Neural progenitor cell (in vitro differentiated cells): ENCODE measurements around the gene LIMK2. TPM values are rescaled to one million over a fixed set of nuclear protein-coding genes. Genes with fewer than 3 reads are reported as not detected.

ENCODE experiments used
- DNase-seq: peaks from one replicate; pipeline ENCODE4 v3.0.0-alpha.2; 2016; ENCODE audit warnings: low spot score
- H2AFZ ChIP-seq: fragments of 200-600 bp; sonication (generic); replicated peaks from 2 replicates; pipeline ENCODE4 v1.6.1; 2016; ENCODE audit warnings: antibody characterized with exemption
- H3F3A ChIP-seq: fragments of 200-600 bp; sonication (generic); 2 replicates; pipeline ENCODE4 v1.6.1; 2016; ENCODE audit warnings: antibody characterized with exemption, low read depth
- H3K27ac ChIP-seq: fragments of 200-600 bp; sonication (generic); 2 replicates; pipeline ENCODE4 v1.5.1; 2016; ENCODE audit warnings: mild to moderate bottlenecking
- H3K27me3 ChIP-seq: fragments of 200-600 bp; sonication (generic); 2 replicates; pipeline ENCODE4 v1.6.1; 2016; ENCODE audit warnings: mild to moderate bottlenecking, moderate library complexity
- H3K36me3 ChIP-seq: fragments of 200-600 bp; sonication (generic); 2 replicates; pipeline ENCODE4 v1.5.1; 2016
- H3K4me1 ChIP-seq: fragments of 200-600 bp; sonication (generic); 2 replicates; pipeline ENCODE4 v1.6.1; 2016; ENCODE audit warnings: mixed run types
- H3K4me2 ChIP-seq: fragments of 200-600 bp; sonication (generic); 2 replicates; pipeline ENCODE4 v1.6.1; 2016
- H3K4me3 ChIP-seq: fragments of 200-600 bp; sonication (generic); 2 replicates; pipeline ENCODE4 v1.5.1; 2016
- H3K79me2 ChIP-seq: fragments of 200-600 bp; sonication (generic); 2 replicates; pipeline ENCODE4 v1.6.1; 2016; ENCODE audit warnings: low read depth
- H3K9ac ChIP-seq: fragments of 200-600 bp; sonication (generic); 2 replicates; pipeline ENCODE4 v1.6.1; 2016
- H3K9me3 ChIP-seq: fragments of 200-600 bp; sonication (generic); 2 replicates; pipeline ENCODE4 v1.5.1; 2016; ENCODE audit warnings: low read depth
- H4K20me1 ChIP-seq: fragments of 200-600 bp; sonication (generic); 2 replicates; pipeline ENCODE4 v1.6.1; 2016; ENCODE audit warnings: low read depth
- H3K27ac Mint-ChIP-seq: 3 replicates; pipeline ENCODE4 v1.8.0; 2021; ENCODE audit warnings: mixed read lengths
- H3K27me3 Mint-ChIP-seq: 2 replicates; pipeline ENCODE4 v1.8.0; 2022; ENCODE audit warnings: low read depth, mild to moderate bottlenecking, inconsistent platforms, moderate library complexity, mixed read lengths; ENCODE audit not compliant: insufficient read depth
- H3K36me3 Mint-ChIP-seq: 3 replicates; pipeline ENCODE4 v1.8.0; 2021; ENCODE audit warnings: mixed read lengths
- H3K4me1 Mint-ChIP-seq: 3 replicates; pipeline ENCODE4 v1.8.0; 2021; ENCODE audit warnings: mixed read lengths
- H3K4me3 Mint-ChIP-seq: 3 replicates; pipeline ENCODE4 v1.8.0; 2021; ENCODE audit warnings: mild to moderate bottlenecking, moderate library complexity, mixed read lengths
- H3K9me3 Mint-ChIP-seq: 3 replicates; pipeline ENCODE4 v1.8.0; 2020; ENCODE audit warnings: mixed read lengths
- CTCF ChIP-seq: fragments of 200-600 bp; sonication (generic); IDR thresholded peaks from 2 replicates; pipeline ENCODE4 v1.5.1; 2017; ENCODE audit warnings: antibody characterized with exemption, mild to moderate bottlenecking
- EZH2 ChIP-seq: fragments of 200-600 bp; sonication (generic); IDR thresholded peaks from 2 replicates; pipeline ENCODE4 v1.6.1; 2017; ENCODE audit warnings: antibody characterized with exemption, mild to moderate bottlenecking, moderate library complexity
- EZH2phosphoT487 ChIP-seq: fragments of 200-600 bp; sonication (generic); IDR thresholded peaks from 2 replicates; pipeline ENCODE4 v1.6.1; 2017; ENCODE audit warnings: antibody characterized with exemption
- total RNA-seq: library from RNA; depleted of rRNA; stranded (reverse); fragments of >200 nt; gene quantifications from 2 replicates; pipeline ENCODE4 v1.2.3, GENCODE V29; 2015; ENCODE audit warnings: low replicate concordance

Gene LIMK2
- total RNA-seq, 1 donor from 2014 or later = 28.1 TPM

GRCh38 chr22:31271026-31271425 is 58.9 kb downstream of the LIMK2 start:
- Histone ChIP-seq H3K9ac (no peak overlapping the region), H3K27me3 (no peaks in the 10 kb centered on the region), H4K20me1 (no peaks in the 10 kb centered on the region), H3K36me3 (no peaks in the 10 kb centered on the region), H3K27ac (no peak overlapping the region), H3K79me2 (no peaks in the 10 kb centered on the region), H3K4me1 (peaks cover 2% of the 10 kb centered on the region), H3K9me3 (no peaks in the 10 kb centered on the region), H3K4me3 (no peak overlapping the region), H3K4me2 (no peak overlapping the region), H2AFZ (no peak overlapping the region), H3F3A (peaks cover 9% of the 10 kb centered on the region)
- no peak overlapping the region for H3K27ac Mint-ChIP-seq
- TF ChIP-seq EZH2phosphoT487 = no peak
- TF ChIP-seq EZH2 = no peak
- TF ChIP-seq CTCF = no peak
- H3K9me3 Mint-ChIP-seq = no peaks in the 10 kb centered on the region
- no peak for DNase-seq
- no peak overlapping the region for H3K4me3 Mint-ChIP-seq
- peaks cover 3% of the 10 kb centered on the region for H3K27me3 Mint-ChIP-seq
- H3K4me1 Mint-ChIP-seq = peaks cover 3% of the 10 kb centered on the region
- peaks cover 7% of the 10 kb centered on the region for H3K36me3 Mint-ChIP-seq

DNA sequence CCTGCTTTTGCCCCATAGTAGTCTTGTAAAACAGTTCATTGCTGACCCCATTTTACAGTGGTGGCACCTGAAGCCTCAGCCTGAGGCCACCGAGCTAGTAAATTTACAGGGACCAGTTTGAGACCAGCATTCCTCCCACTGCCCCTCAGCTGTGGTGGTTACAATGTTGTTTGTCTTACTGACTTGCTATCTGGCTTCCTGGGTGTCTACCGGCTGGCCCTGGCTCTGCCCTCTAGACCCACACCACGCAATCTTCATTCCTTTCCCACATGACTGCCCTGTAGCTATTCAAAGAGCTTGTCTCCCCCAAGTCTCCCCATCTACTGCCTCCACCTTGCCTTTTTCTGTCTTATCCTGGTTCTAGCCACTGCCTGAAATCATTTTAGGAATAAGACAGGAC is 59.4 kb downstream of the LIMK2 start:
- H3K4me3 Mint-ChIP-seq = no peak overlapping the region
- Histone ChIP-seq H3K36me3 (no peaks in the 10 kb centered on the region), H3K27me3 (no peaks in the 10 kb centered on the region), H3K4me3 (no peak overlapping the region), H3K9me3 (no peaks in the 10 kb centered on the region), H3K9ac (no peak overlapping the region), H2AFZ (no peak overlapping the region), H3K4me1 (peaks cover 2% of the 10 kb centered on the region), H3F3A (peaks cover 9% of the 10 kb centered on the region), H4K20me1 (no peaks in the 10 kb centered on the region), H3K4me2 (no peak overlapping the region), H3K27ac (no peak overlapping the region), H3K79me2 (no peaks in the 10 kb centered on the region)
- H3K9me3 Mint-ChIP-seq = no peaks in the 10 kb centered on the region
- no peak for DNase-seq
- TF ChIP-seq EZH2phosphoT487 = no peak
- TF ChIP-seq EZH2 = no peak
- TF ChIP-seq CTCF = no peak
- H3K27ac Mint-ChIP-seq = no peak overlapping the region
- H3K36me3 Mint-ChIP-seq = peaks cover 7% of the 10 kb centered on the region
- peaks cover 3% of the 10 kb centered on the region for H3K27me3 Mint-ChIP-seq
- H3K4me1 Mint-ChIP-seq = peaks cover 3% of the 10 kb centered on the region

- H2AFZ ChIP-seq = no peak overlapping the region
- H3K4me2 ChIP-seq = no peak overlapping the region
- no peaks in the 10 kb centered on the region for H3K27me3 ChIP-seq
- H3K36me3 ChIP-seq = no peaks in the 10 kb centered on the region
- no peak overlapping the region for H3K4me3 ChIP-seq
- peaks cover 3% of the 10 kb centered on the region for H3K4me1 Mint-ChIP-seq
- H3K4me1 ChIP-seq = peaks cover 2% of the 10 kb centered on the region
- H3K79me2 ChIP-seq = no peaks in the 10 kb centered on the region
- peaks cover 9% of the 10 kb centered on the region for H3F3A ChIP-seq
- H3K27me3 Mint-ChIP-seq = peaks cover 3% of the 10 kb centered on the region
- H3K27ac Mint-ChIP-seq = peak overlapping the region; percentile 46
- H3K36me3 Mint-ChIP-seq = peaks cover 7% of the 10 kb centered on the region
- no peaks in the 10 kb centered on the region for H4K20me1 ChIP-seq
- H3K9me3 ChIP-seq = no peaks in the 10 kb centered on the region
- H3K27ac ChIP-seq = no peak overlapping the region
- H3K4me3 Mint-ChIP-seq = no peak overlapping the region
- H3K9ac ChIP-seq = no peak overlapping the region
- no peaks in the 10 kb centered on the region for H3K9me3 Mint-ChIP-seq
- no peak for TF ChIP-seq EZH2phosphoT487
- peak; percentile 81 for TF ChIP-seq CTCF
- TF ChIP-seq EZH2 = no peak
- peak; percentile 89 for DNase-seq
These were observed 60.7 kb downstream of the LIMK2 start for GRCh38 chr22:31272522-31273446.
